ENCODE measurements around the gene SNAP91.

GRCh38 chr6:83735461-83735860 is 26.6 kb upstream of the SNAP91 start:
- TF ChIP-seq CTCF (IDR thresholded peaks at IDR 0.05), result no peak
- no peak for TF ChIP-seq POLR2A (IDR thresholded peaks at IDR 0.05)

All from right lobe of liver (tissue), 4 donors.